ENCODE measurements around the gene CSNK1D.
"Not testable (repeated sequence)": the region's sequence is repeated elsewhere in the genome, so short reads cannot be mapped to it uniquely, and the experiment has no call there.

The CSNK1D gene

GRCh38 chr17:82215095-82215971 lies 58.2 kb downstream of the CSNK1D start:
- DNase-seq (ENCODE audit: low read depth in 2 of 2): no peak

- no peak for DNase-seq (ENCODE audit: low read depth in 2 of 2)
These were observed 59.4 kb downstream of the CSNK1D start for GRCh38 chr17:82214012-82214628.

GRCh38 chr17:82213251-82214011 lies 60.1 kb downstream of the CSNK1D start:
- DNase-seq (ENCODE audit: low read depth in 2 of 2): peak in 1 of 2 donors; percentile 62

GRCh38 chr17:82212331-82213250 lies 60.9 kb downstream of the CSNK1D start, which contains the start of gene CCDC57:
Gene CCDC57, minus strand, starts transcription at chr17:82212842. Its CDS starts 10,898 bp downstream, at chr17:82201944.
- DNase-seq (ENCODE audit: low read depth in 2 of 2): peak; percentile 69 to 71

- not testable (repeated sequence) for DNase-seq (ENCODE audit: low read depth in 2 of 2)
These were observed 62.8 kb downstream of the CSNK1D start for GRCh38 chr17:82210655-82211054.

- peak in 1 of 2 donors; percentile 74 for DNase-seq (ENCODE audit: low read depth in 2 of 2)
These were observed 67.6 kb downstream of the CSNK1D start for GRCh38 chr17:82205720-82206508.

- DNase-seq (ENCODE audit: low read depth in 2 of 2): no peak
These were observed 68.4 kb downstream of the CSNK1D start for GRCh38 chr17:82204831-82205719.

- no peak for DNase-seq (ENCODE audit: low read depth in 2 of 2)
These were observed 69.6 kb downstream of the CSNK1D start for GRCh38 chr17:82203920-82204319.

- no peak for DNase-seq (ENCODE audit: low read depth in 2 of 2)
These were observed 70.5 kb downstream of the CSNK1D start for GRCh38 chr17:82202981-82203380.

- DNase-seq (ENCODE audit: low read depth in 2 of 2): no peak
These were observed 72.0 kb downstream of the CSNK1D start for GRCh38 chr17:82201498-82201910.

GRCh38 chr17:82200743-82201497 lies 72.6 kb downstream of the CSNK1D start:
- no peak for DNase-seq (ENCODE audit: low read depth in 2 of 2)

GRCh38 chr17:82200135-82200534 lies 73.4 kb downstream of the CSNK1D start:
- DNase-seq (ENCODE audit: low read depth in 2 of 2): no peak

GRCh38 chr17:82199496-82199895 lies 74.0 kb downstream of the CSNK1D start:
- DNase-seq (ENCODE audit: low read depth in 2 of 2): no peak

GRCh38 chr17:82198092-82198491 lies 75.4 kb downstream of the CSNK1D start:
- DNase-seq (ENCODE audit: low read depth in 2 of 2): no peak

- no peak for DNase-seq (ENCODE audit: low read depth in 2 of 2)
These were observed 77.5 kb downstream of the CSNK1D start for GRCh38 chr17:82195675-82196672.

- no peak for DNase-seq (ENCODE audit: low read depth in 2 of 2)
These were observed 78.7 kb downstream of the CSNK1D start for GRCh38 chr17:82194765-82195164.

- no peak for DNase-seq (ENCODE audit: low read depth in 2 of 2)
These were observed 79.8 kb downstream of the CSNK1D start for GRCh38 chr17:82193520-82194220.
